GM12801 (cell line): ENCODE measurements around the gene LRRC32.

Experiments
- TF ChIP-seq, protein P1 (sequence below): IDR thresholded peaks from one replicate; pipeline ENCODE4 v1.5.1; 2011; ENCODE audit warnings: control low read depth; ENCODE audit not compliant: insufficient read length; ENCODE audit errors: extremely low read depth

LRRC32 gene

DNA sequence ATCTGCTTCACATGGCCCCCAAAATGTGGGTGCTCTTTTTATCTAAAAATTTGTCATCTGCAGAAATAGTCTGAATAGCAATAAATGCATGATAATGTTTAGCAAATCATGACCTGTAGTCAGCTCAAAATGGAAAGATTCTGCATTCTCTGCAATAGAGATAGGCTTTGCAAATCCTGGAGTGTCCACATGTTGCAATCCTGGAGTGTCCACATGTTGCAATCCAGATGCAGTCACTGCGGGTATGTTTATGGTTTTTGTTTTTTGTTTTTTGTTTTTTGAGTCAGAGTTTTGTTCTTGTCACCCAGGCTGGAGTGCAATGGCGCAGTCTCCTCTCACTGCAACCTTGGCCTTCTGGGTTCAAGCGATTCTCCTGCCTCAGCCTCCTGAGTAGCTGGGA, 20.2 kb upstream of the LRRC32 start:
- TF ChIP-seq, protein P1, sequence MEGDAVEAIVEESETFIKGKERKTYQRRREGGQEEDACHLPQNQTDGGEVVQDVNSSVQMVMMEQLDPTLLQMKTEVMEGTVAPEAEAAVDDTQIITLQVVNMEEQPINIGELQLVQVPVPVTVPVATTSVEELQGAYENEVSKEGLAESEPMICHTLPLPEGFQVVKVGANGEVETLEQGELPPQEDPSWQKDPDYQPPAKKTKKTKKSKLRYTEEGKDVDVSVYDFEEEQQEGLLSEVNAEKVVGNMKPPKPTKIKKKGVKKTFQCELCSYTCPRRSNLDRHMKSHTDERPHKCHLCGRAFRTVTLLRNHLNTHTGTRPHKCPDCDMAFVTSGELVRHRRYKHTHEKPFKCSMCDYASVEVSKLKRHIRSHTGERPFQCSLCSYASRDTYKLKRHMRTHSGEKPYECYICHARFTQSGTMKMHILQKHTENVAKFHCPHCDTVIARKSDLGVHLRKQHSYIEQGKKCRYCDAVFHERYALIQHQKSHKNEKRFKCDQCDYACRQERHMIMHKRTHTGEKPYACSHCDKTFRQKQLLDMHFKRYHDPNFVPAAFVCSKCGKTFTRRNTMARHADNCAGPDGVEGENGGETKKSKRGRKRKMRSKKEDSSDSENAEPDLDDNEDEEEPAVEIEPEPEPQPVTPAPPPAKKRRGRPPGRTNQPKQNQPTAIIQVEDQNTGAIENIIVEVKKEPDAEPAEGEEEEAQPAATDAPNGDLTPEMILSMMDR: no peak

DNA sequence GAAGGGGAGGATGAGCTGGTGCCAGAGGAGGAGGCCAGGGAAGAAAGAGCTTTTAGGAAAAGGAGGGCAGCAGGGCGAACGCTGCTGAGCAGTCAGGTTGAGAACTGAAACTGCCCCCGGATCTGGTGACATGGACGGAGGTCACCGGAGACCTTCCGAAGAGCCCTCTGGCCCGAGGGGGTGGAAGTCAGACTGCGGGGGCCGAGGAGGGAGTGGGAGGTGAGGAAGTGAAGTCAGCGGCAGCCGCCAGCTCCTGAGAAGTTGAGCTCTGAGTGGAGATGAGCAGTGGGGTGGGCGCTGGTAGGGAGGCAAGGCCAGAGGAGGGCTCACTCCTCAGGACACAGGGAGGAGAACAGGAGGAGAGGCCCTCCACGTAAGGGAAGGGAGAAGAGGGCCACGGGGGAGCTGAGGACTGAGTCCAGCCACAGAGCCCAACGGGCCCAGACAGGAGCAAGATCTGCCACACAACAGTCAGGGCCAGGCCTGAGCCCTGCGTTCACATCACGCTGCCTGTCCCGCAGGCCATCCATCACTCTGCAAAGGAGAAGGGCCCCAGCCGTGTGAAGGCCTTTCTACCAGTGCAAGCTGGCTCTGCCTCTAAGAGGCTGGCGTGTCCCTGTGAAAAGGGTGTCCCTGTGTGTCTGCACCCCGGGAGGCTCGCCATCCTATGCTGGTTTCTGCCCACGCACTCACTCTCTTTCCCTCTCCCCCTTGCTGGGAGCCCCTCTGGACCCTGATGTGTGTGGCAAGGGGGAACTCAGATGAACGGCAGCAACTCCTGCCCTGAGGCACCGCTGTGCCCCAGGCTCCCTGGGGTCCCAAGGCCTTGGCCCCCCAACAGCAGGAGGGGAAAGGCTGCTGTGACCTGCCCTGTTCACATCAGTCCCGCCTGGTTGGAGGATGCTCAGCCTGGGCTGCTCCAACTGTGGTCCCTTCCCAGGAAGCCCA, 19.0 kb upstream of the LRRC32 start:
- TF ChIP-seq, protein P1: no peak

DNA sequence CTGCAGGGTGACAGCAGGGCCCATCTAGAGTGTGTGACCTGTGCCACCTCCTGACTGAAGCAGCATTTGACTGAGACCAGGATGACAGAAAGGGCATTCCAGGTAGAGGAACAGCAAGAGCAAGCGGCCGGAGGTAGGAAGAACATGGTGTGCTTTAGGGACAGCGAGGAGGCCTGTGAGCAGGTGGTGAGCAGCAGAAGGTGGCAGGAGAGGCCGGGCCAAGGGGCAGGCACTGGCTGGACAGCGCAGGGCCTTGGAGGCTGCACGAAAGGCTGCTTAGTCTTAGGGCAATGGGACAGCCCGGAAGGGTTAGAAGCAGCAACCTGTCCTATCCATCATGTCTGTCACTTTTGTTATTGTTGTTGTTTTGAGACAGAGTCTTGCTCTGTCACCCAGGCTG, 17.6 kb upstream of the LRRC32 start:
- TF ChIP-seq, protein P1: no peak

DNA sequence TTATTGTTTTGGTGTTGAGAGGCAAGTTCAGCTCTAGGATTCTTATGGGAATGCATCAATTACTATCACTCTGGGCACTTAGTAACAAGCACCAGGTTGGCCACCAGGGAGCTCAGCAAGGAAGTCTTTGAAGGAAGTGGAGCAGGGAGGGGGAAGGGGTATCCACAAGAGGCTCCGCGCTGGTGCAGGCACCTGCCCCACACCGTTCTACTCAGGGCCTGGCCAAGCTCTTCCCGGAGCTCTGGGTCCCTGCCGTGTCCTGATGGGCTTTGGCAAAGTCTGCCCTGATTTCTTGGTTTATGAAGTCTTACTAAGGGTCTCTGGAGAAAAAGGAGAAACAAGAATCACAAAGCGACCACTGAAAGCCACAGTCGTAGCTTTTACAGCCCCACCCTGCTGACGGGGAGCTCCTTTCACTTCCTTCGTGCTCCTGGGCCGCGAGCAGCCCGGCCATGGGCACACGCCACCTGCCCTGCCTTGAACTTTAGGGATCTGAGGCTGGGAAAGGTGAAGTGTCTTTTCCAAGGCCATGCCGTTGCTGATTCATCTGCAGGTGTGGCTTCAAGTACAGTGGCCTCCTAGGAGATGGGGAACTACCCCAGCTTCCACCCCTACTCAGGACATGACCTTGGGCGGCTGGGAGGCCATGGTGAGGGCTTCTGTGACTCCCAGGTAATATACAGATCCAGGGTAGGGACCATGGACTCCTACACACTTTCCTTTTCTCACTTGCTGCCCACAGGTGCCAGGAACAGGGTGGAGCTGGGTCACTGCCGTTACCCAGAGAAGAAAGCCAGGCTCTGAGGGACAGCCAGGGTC, 15.9 kb upstream of the LRRC32 start:
- TF ChIP-seq, protein P1: no peak

DNA sequence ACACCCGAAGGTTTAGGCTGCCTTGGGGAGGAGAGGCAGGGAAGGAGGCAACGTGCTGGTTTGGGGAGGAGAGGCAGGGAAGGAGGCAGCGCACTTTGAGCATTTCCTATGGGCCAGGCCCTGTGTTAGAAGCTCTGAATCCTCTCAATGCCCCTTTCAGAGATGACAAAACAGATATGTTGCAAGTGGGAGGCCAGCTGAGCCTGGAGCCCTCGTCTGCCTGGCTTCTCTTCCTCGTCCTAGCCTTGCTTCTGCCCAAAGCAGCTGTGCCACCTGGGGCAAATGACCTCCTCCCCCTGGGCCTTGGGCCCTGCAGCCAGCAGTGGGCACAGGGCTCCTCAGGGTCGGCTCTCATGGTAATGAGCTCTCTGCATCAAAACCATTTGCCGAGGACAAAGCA, 15.3 kb upstream of the LRRC32 start:
- TF ChIP-seq, protein P1: no peak

DNA sequence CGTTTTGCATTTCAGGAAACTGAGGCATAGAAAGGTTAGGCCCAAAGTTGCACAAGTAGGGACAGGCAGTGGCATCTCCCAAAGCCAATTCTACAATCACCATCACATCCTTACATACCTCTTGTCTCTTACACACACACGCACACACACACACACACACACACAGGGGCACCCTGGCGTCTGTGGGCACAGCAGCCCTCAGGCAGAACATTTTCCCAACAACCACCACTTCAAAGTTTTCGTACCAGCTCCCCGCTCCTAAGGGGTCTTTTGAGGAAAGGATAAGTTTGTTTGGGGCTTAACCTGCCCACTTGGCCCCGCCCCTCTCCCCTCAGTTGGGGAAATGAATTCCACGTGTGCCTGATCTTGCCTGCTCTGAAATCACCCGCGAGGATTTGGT, 14.7 kb upstream of the LRRC32 start:
- TF ChIP-seq, protein P1: no peak

DNA sequence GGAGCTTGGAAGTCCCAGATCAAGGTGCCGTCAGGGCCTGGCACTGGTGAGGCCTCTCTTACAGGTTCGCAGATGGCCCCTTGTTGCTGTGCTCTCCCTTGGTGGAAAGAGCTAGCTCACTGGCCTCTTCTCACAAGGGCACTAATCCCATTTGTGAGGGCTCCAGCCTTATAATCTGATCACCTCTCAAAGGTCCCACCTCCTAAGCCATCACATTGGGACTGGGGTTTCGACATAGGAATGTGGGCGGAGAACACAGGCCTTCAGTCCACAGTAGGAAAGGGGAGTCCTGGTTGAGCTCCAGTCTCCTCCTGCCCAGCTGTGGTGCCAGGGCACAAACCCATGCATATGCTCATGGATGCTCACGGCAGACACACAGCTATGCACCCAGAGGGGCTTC, 14.0 kb upstream of the LRRC32 start:
- TF ChIP-seq, protein P1: no peak
